Measurements from ENCODE around the gene IQCH.

- no peak for TF ChIP-seq EZH2phosphoT487 (IDR thresholded peaks at IDR 0.05; ENCODE audit: insufficient read depth, low read depth)
- TF ChIP-seq EZH2 (IDR thresholded peaks at IDR 0.05; ENCODE audit: insufficient read depth, poor library complexity, severe bottlenecking), result no peak
These were observed 22.0 kb upstream of the IQCH start for GRCh38 chr15:67232591-67232990.
